Activated naive CD8-positive, alpha-beta T cell treated with anti-CD3 and anti-CD28 coated beads for 36 hours (primary cell): ENCODE measurements around the gene LNX1. TPM values are rescaled to one million over a fixed set of nuclear protein-coding genes. Genes with fewer than 3 reads are reported as not detected.

Experiments used
- DNase-seq: peaks from one replicate; pipeline ENCODE4 v3.0.0; 2021
- H3K27ac Mint-ChIP-seq: one replicate; pipeline ENCODE4 v1.8.0; 2022; ENCODE audit warnings: mild to moderate bottlenecking, moderate library complexity, mixed read lengths
- H3K27me3 Mint-ChIP-seq: one replicate; pipeline ENCODE4 v1.8.0; 2022; ENCODE audit warnings: mild to moderate bottlenecking, mixed read lengths
- H3K36me3 Mint-ChIP-seq: one replicate; pipeline ENCODE4 v1.8.0; 2021; ENCODE audit warnings: mild to moderate bottlenecking, mixed read lengths
- H3K4me1 Mint-ChIP-seq: one replicate; pipeline ENCODE4 v1.8.0; 2021; ENCODE audit warnings: mixed read lengths
- H3K4me3 Mint-ChIP-seq: one replicate; pipeline ENCODE4 v1.8.0; 2022; ENCODE audit warnings: mild to moderate bottlenecking, moderate library complexity, mixed read lengths
- H3K9me3 Mint-ChIP-seq: one replicate; pipeline ENCODE4 v1.8.0; 2022; ENCODE audit warnings: mixed read lengths
- total RNA-seq, 2 experiments: library from RNA; stranded (reverse); gene quantifications; one replicate each; pipeline ENCODE4 v1.2.3, GENCODE V29; 2021

Gene LNX1
- total RNA-seq, 2 experiments from 2014 or later, result not detected

- Mint-ChIP-seq H3K27ac (no peak overlapping the region), H3K4me3 (no peak overlapping the region)
Measured at GRCh38 chr4:53614591-53614990, 23.3 kb upstream of the LNX1 start.

GRCh38 chr4:53613428-53613827 is 22.1 kb upstream of the LNX1 start:
- Mint-ChIP-seq H3K27me3 (peaks cover 13% of the 10 kb centered on the region), H3K27ac (no peak overlapping the region), H3K4me1 (peaks cover 6% of the 10 kb centered on the region), H3K36me3 (no peaks in the 10 kb centered on the region), H3K9me3 (peaks cover 9% of the 10 kb centered on the region), H3K4me3 (no peak overlapping the region)
- DNase-seq, result no peak

More at GRCh38 chr4:53614591-53614990, 23.3 kb upstream of the LNX1 start:
- Mint-ChIP-seq H3K4me1 (peaks cover 6% of the 10 kb centered on the region), H3K9me3 (peaks cover 4% of the 10 kb centered on the region), H3K36me3 (no peaks in the 10 kb centered on the region), H3K27me3 (peaks cover 8% of the 10 kb centered on the region)
- no peak for DNase-seq

- Mint-ChIP-seq H3K4me3 (no peak overlapping the region), H3K27ac (no peak overlapping the region), H3K27me3 (peaks cover 29% of the 10 kb centered on the region), H3K4me1 (no peaks in the 10 kb centered on the region), H3K36me3 (peaks cover 1% of the 10 kb centered on the region), H3K9me3 (peaks cover 13% of the 10 kb centered on the region)
- no peak for DNase-seq
Measured at GRCh38 chr4:53608649-53609048, 17.4 kb upstream of the LNX1 start.

DNA sequence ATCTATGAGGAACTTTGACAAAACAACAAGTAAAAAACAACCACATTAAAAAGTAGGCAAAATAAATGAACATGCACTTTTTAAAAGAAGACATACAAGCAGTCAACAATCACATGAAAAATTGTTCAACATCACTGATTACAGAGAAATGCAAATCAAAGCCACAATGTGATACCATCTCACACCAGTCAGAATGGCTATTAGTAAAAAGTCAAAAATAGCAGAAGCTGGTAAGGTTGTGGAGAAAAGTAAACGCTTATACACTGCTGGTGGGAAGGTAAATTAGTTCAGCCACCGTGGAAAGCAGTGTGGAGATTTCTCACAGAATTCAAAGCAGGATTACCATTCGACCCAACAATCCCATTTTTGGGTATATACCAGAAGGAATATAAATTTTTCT is 17.0 kb upstream of the LNX1 start:
- Mint-ChIP-seq H3K4me1 (no peaks in the 10 kb centered on the region), H3K27me3 (peaks cover 29% of the 10 kb centered on the region), H3K27ac (no peak overlapping the region), H3K4me3 (no peak overlapping the region), H3K9me3 (peaks cover 10% of the 10 kb centered on the region), H3K36me3 (peaks cover 1% of the 10 kb centered on the region)
- no peak for DNase-seq

GRCh38 chr4:53605783-53606182 is 14.5 kb upstream of the LNX1 start:
- Mint-ChIP-seq H3K27ac (no peak overlapping the region), H3K4me3 (no peak overlapping the region), H3K27me3 (peaks cover 33% of the 10 kb centered on the region), H3K36me3 (peaks cover 1% of the 10 kb centered on the region), H3K9me3 (peaks cover 10% of the 10 kb centered on the region), H3K4me1 (no peaks in the 10 kb centered on the region)
- no peak for DNase-seq

DNA sequence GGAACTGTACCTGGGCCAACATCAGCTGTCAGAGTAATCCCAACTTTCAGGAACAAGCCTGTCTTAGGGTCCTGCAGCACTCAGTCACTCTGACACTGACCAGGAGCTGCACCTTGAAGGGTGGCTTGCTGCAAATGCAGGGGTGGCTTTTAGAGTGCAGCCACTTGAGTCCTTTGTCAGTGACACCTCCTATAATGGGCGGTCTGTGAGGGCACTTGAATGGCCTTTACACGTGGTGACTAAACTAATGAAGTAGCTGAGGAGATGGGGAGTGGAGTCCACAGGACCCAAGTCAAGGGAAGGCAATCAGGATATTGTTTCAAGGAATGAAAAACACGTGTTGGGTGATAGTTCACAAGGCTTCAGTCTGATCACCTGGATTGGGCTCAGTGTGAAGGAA is 11.1 kb upstream of the LNX1 start:
- Mint-ChIP-seq H3K27ac (no peak overlapping the region), H3K36me3 (no peaks in the 10 kb centered on the region), H3K27me3 (peaks cover 21% of the 10 kb centered on the region), H3K4me1 (no peaks in the 10 kb centered on the region), H3K4me3 (no peak overlapping the region), H3K9me3 (peaks cover 4% of the 10 kb centered on the region)
- DNase-seq, result no peak

DNA sequence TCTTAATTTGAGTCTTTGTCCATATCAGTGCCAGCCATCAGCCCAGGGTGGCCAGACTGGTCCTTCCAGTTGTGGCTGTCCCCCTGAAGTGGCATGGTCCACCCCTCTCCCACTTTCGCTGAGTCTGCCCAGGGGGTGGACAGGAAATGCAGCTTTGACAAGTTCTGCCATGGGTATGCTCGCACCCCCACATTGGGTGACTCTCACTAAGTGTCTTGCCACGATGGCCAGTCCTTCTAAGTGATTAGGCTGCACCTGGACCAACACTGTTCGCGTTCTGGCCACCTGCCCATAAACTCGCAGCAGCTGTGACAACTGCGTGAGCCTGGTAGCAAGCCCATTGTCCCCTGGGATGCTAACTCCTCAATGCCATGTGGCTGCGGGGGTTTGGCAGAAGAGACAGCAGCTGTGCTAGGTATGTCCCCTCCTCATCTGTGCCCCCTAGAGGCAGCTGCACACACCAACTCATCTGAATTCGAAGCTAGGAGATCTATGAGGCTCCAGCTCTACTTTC is 10.0 kb upstream of the LNX1 start:
- DNase-seq, result no peak
- H3K4me3 Mint-ChIP-seq, result no peak overlapping the region
- no peaks in the 10 kb centered on the region for H3K36me3 Mint-ChIP-seq
- no peaks in the 10 kb centered on the region for H3K4me1 Mint-ChIP-seq
- no peak overlapping the region for H3K27ac Mint-ChIP-seq
- peaks cover 2% of the 10 kb centered on the region for H3K9me3 Mint-ChIP-seq
- H3K27me3 Mint-ChIP-seq, result peaks cover 21% of the 10 kb centered on the region

- Mint-ChIP-seq H3K9me3 (no peaks in the 10 kb centered on the region), H3K36me3 (no peaks in the 10 kb centered on the region)
Measured at GRCh38 chr4:53599632-53600031, 8.3 kb upstream of the LNX1 start.

DNA sequence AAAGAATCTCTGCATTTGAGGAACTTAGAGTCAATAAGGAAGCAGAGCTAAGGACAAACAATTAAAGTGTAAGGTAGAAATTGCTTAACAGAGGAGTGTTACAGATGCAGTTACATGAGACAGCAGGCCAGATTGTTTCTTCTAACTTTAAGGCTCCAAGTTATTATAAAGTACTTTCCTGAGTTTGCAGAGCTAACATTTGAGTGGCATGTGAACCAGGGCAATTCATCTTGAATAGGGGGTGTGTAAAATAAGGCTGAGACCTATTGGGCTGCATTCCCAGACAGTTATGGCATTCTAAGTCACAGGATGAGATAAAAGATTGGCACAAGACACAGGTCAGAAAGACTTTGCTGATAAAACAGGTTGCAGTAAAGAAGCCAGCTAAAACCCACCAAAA is 7.6 kb upstream of the LNX1 start:
- Mint-ChIP-seq H3K4me3 (no peak overlapping the region), H3K4me1 (no peaks in the 10 kb centered on the region), H3K27ac (no peak overlapping the region), H3K36me3 (no peaks in the 10 kb centered on the region), H3K27me3 (peaks cover 18% of the 10 kb centered on the region), H3K9me3 (no peaks in the 10 kb centered on the region)
- DNase-seq, result no peak

More at GRCh38 chr4:53599632-53600031, 8.3 kb upstream of the LNX1 start:
- no peak overlapping the region for H3K4me3 Mint-ChIP-seq
- H3K27ac Mint-ChIP-seq, result no peak overlapping the region
- no peaks in the 10 kb centered on the region for H3K4me1 Mint-ChIP-seq
- H3K27me3 Mint-ChIP-seq, result peaks cover 18% of the 10 kb centered on the region
- DNase-seq, result no peak

DNA sequence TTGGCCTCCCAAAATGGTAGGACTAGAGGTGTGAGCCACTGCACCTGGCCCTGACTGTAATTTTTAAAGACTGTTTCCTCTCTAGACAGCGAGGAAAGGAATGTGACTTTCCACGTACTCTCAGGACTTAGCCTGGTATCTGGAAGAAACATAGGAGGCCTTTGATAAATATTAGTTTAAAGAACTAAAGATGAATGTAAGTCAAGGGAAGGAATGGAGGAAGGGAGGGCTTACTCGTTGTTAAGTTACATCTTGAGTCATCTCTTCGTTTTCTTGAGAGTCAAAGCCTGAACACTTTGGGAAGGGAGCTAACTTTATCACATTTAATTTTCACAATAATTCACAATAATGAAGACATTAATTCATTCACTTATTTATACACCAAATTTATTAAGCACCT is 7.2 kb upstream of the LNX1 start:
- no peak overlapping the region for H3K4me3 Mint-ChIP-seq
- H3K27ac Mint-ChIP-seq, result no peak overlapping the region
- no peaks in the 10 kb centered on the region for H3K36me3 Mint-ChIP-seq
- no peak for DNase-seq
- H3K9me3 Mint-ChIP-seq, result no peaks in the 10 kb centered on the region
- peaks cover 18% of the 10 kb centered on the region for H3K27me3 Mint-ChIP-seq
- no peaks in the 10 kb centered on the region for H3K4me1 Mint-ChIP-seq

DNA sequence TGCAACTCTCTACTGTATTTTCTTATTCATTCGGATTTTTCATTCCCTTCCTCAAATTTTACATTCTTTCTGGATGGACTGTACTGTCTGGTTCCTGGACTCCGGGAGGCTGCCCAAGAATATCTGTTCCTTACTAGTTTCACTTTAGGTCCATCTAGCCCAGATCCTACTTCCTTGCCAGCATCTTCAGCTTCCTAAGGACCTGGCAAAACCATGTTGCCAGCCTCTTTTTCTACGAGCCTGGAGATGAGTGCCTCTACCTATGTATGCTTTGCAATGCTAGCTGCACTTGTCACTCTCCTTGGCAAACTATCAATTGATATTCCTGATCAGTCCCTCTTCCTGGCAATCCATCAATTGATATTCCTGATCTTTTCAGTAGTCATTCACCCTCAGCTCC is 5.6 kb upstream of the LNX1 start:
- Mint-ChIP-seq H3K27ac (no peak overlapping the region), H3K36me3 (no peaks in the 10 kb centered on the region), H3K4me3 (no peak overlapping the region), H3K9me3 (no peaks in the 10 kb centered on the region), H3K27me3 (peaks cover 29% of the 10 kb centered on the region), H3K4me1 (peaks cover 2% of the 10 kb centered on the region)
- no peak for DNase-seq

- no peak overlapping the region for H3K27ac Mint-ChIP-seq
- no peak overlapping the region for H3K4me3 Mint-ChIP-seq
- no peaks in the 10 kb centered on the region for H3K9me3 Mint-ChIP-seq
- no peaks in the 10 kb centered on the region for H3K36me3 Mint-ChIP-seq
- no peak for DNase-seq
- H3K4me1 Mint-ChIP-seq, result peaks cover 9% of the 10 kb centered on the region
- H3K27me3 Mint-ChIP-seq, result peaks cover 37% of the 10 kb centered on the region
Measured at GRCh38 chr4:53595834-53596233, 4.5 kb upstream of the LNX1 start.

- no peak overlapping the region for H3K4me3 Mint-ChIP-seq
- H3K27me3 Mint-ChIP-seq, result peaks cover 44% of the 10 kb centered on the region
- H3K36me3 Mint-ChIP-seq, result no peaks in the 10 kb centered on the region
- H3K4me1 Mint-ChIP-seq, result peaks cover 9% of the 10 kb centered on the region
- no peak for DNase-seq
- no peaks in the 10 kb centered on the region for H3K9me3 Mint-ChIP-seq
- H3K27ac Mint-ChIP-seq, result no peak overlapping the region
Measured at GRCh38 chr4:53595204-53595603, 3.9 kb upstream of the LNX1 start.

GRCh38 chr4:53593765-53594164 is 2.5 kb upstream of the LNX1 start:
- H3K36me3 Mint-ChIP-seq, result no peaks in the 10 kb centered on the region
- H3K9me3 Mint-ChIP-seq, result no peaks in the 10 kb centered on the region
- no peak for DNase-seq
- peaks cover 53% of the 10 kb centered on the region for H3K27me3 Mint-ChIP-seq
- no peak overlapping the region for H3K4me3 Mint-ChIP-seq
- H3K27ac Mint-ChIP-seq, result no peak overlapping the region
- H3K4me1 Mint-ChIP-seq, result peaks cover 9% of the 10 kb centered on the region

- Mint-ChIP-seq H3K4me3 (no peak overlapping the region), H3K27ac (no peak overlapping the region), H3K9me3 (no peaks in the 10 kb centered on the region), H3K27me3 (peaks cover 53% of the 10 kb centered on the region), H3K4me1 (peaks cover 9% of the 10 kb centered on the region), H3K36me3 (no peaks in the 10 kb centered on the region)
- DNase-seq, result no peak
Measured at GRCh38 chr4:53592686-53593501, 1.6 kb upstream of the LNX1 start.

DNA sequence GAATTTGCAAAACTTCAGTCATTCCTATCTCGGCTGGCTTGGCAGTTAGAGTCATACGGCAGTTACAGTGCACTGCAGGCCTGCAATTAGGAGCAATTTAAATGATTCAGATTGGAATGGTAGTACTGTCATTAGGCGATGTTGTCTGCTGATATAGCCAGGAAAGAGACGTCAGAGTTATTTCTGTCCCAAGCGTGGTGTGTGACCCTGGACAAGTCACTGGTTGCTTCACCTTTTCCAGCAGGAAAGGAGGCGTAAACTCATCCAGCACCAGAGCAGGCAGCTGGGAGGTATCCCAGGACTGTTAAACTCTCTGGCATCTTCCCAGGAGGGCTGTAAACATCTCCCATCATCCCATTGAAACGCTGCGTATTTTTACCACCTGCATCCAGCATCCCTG is 836 bp upstream of the LNX1 start:
- Mint-ChIP-seq H3K27ac (no peak overlapping the region), H3K4me3 (no peak overlapping the region), H3K4me1 (peaks cover 9% of the 10 kb centered on the region), H3K9me3 (no peaks in the 10 kb centered on the region), H3K27me3 (peaks cover 57% of the 10 kb centered on the region), H3K36me3 (no peaks in the 10 kb centered on the region)
- no peak for DNase-seq
